VCaP (cell line): Measurements from ENCODE around the gene PIN1.

ENCODE experiments used
- H3K27ac ChIP-seq: fragments of 450-650 bp; 2 replicates; pipeline ENCODE4 v1.5.1; 2017
- CTCF ChIP-seq: fragments of 450-650 bp; conservative IDR thresholded peaks from 2 replicates; pipeline ENCODE4 v1.5.1; 2017; ENCODE audit warnings: mild to moderate bottlenecking, moderate library complexity

The PIN1 gene

GRCh38 chr19:9823816-9824215 is 11.3 kb upstream of the PIN1 start:
- no peak for TF ChIP-seq CTCF
- no peak overlapping the region for H3K27ac ChIP-seq

GRCh38 chr19:9827289-9828238 is 7.6 kb upstream of the PIN1 start, which contains the start of gene UBL5:
TSS of gene UBL5 (plus strand) at chr19:9827918. CDS start at chr19:9828338, 420 bp downstream.
- TF ChIP-seq CTCF: no peak
- H3K27ac ChIP-seq: peak within 1 kb of the TSS; percentile 72

- TF ChIP-seq CTCF: no peak
- H3K27ac ChIP-seq: peak overlapping the region; percentile 72; the same call in 1 of the 2 replicates
Observed at GRCh38 chr19:9828551-9829063, 6.5 kb upstream of the PIN1 start.

- H3K27ac ChIP-seq: no peak overlapping the region
- TF ChIP-seq CTCF: no peak
Observed at GRCh38 chr19:9834307-9834725, 802 bp upstream of the PIN1 start.

GRCh38 chr19:9835507-9835949 is 410 bp downstream of the PIN1 start:
- no peak for TF ChIP-seq CTCF
- peak overlapping the region; percentile 58; the same call in 1 of the 2 replicates for H3K27ac ChIP-seq

- H3K27ac ChIP-seq: peak overlapping the region; percentile 58; the same call in 1 of the 2 replicates
- 0 out of 2 replicates have a peak, but pooled peaks have one; percentile 9 for TF ChIP-seq CTCF
Observed at GRCh38 chr19:9836021-9836420, 903 bp downstream of the PIN1 start.

- no peak for TF ChIP-seq CTCF
- H3K27ac ChIP-seq: peak overlapping the region; percentile 71
Observed at GRCh38 chr19:9838324-9838723, 3.2 kb downstream of the PIN1 start.
